ENCODE results near the gene NSUN4. TPM values are rescaled to one million over a fixed set of nuclear protein-coding genes. Genes with fewer than 3 reads are reported as not detected.
"Not testable (repeated sequence)": the region's sequence is repeated elsewhere in the genome, so short reads cannot be mapped to it uniquely, and the experiment has no call there.

The NSUN4 gene
- total RNA-seq, 2 donors from 2014 or later, result 9.1 to 13.9 TPM

- no peak for TF ChIP-seq CTCF (IDR thresholded peaks at IDR 0.05)
- H3K27me3 ChIP-seq, result no peaks in the 10 kb centered on the region
- H3K36me3 ChIP-seq, result peaks cover 61% of the 10 kb centered on the region
- DNase-seq (ENCODE audit: low spot score), result no peak
- no peak overlapping the region for H3K27ac ChIP-seq
- H3K4me3 ChIP-seq, result no peak overlapping the region
- H3K4me1 ChIP-seq, result no peaks in the 10 kb centered on the region
- no peaks in the 10 kb centered on the region for H3K9me3 ChIP-seq
These were observed 24.0 kb downstream of the NSUN4 start for GRCh38 chr1:46364612-46365011.

GRCh38 chr1:46365796-46366195 is 25.2 kb downstream of the NSUN4 start:
- H3K4me3 ChIP-seq; H3K27me3 ChIP-seq; H3K27ac ChIP-seq; DNase-seq (ENCODE audit: low spot score); H3K9me3 ChIP-seq; H3K4me1 ChIP-seq: not testable (repeated sequence)
- peaks cover 54% of the 10 kb centered on the region for H3K36me3 ChIP-seq

GRCh38 chr1:46367072-46367471 is 26.5 kb downstream of the NSUN4 start:
- Histone ChIP-seq H3K27me3 (no peaks in the 10 kb centered on the region), H3K4me1 (no peaks in the 10 kb centered on the region), H3K4me3 (no peak overlapping the region), H3K36me3 (peaks cover 41% of the 10 kb centered on the region), H3K9me3 (no peaks in the 10 kb centered on the region), H3K27ac (no peak overlapping the region)
- no peak for DNase-seq (ENCODE audit: low spot score)
- no peak for TF ChIP-seq CTCF (IDR thresholded peaks at IDR 0.05)

- H3K4me1 ChIP-seq; H3K27ac ChIP-seq; H3K27me3 ChIP-seq; H3K4me3 ChIP-seq; H3K9me3 ChIP-seq; DNase-seq (ENCODE audit: low spot score): not testable (repeated sequence)
- peaks cover 35% of the 10 kb centered on the region for H3K36me3 ChIP-seq
These were observed 27.1 kb downstream of the NSUN4 start for GRCh38 chr1:46367701-46368100.

- peaks cover 26% of the 10 kb centered on the region for H3K36me3 ChIP-seq
- DNase-seq (ENCODE audit: low spot score), result no peak
- no peak overlapping the region for H3K4me3 ChIP-seq
- no peaks in the 10 kb centered on the region for H3K9me3 ChIP-seq
- TF ChIP-seq CTCF (IDR thresholded peaks at IDR 0.05), result no peak
- H3K27ac ChIP-seq, result no peak overlapping the region
- H3K4me1 ChIP-seq, result no peaks in the 10 kb centered on the region
- no peaks in the 10 kb centered on the region for H3K27me3 ChIP-seq
These were observed 28.2 kb downstream of the NSUN4 start for GRCh38 chr1:46368791-46369190.

- no peak overlapping the region for H3K4me3 ChIP-seq
- no peaks in the 10 kb centered on the region for H3K9me3 ChIP-seq
- no peak for DNase-seq (ENCODE audit: low spot score)
- no peak overlapping the region for H3K27ac ChIP-seq
- no peaks in the 10 kb centered on the region for H3K4me1 ChIP-seq
- TF ChIP-seq CTCF (IDR thresholded peaks at IDR 0.05), result no peak
- peaks cover 19% of the 10 kb centered on the region for H3K36me3 ChIP-seq
- H3K27me3 ChIP-seq, result no peaks in the 10 kb centered on the region
These were observed 29.1 kb downstream of the NSUN4 start for GRCh38 chr1:46369542-46370213.

GRCh38 chr1:46370214-46370633 is 29.6 kb downstream of the NSUN4 start:
- H3K4me3 ChIP-seq, result no peak overlapping the region
- H3K9me3 ChIP-seq, result no peaks in the 10 kb centered on the region
- peaks cover 14% of the 10 kb centered on the region for H3K36me3 ChIP-seq
- TF ChIP-seq CTCF (IDR thresholded peaks at IDR 0.05), result no peak
- no peaks in the 10 kb centered on the region for H3K4me1 ChIP-seq
- H3K27me3 ChIP-seq, result no peaks in the 10 kb centered on the region
- no peak overlapping the region for H3K27ac ChIP-seq
- no peak for DNase-seq (ENCODE audit: low spot score)
